ENCODE data around the gene RBM15B.

GRCh38 chr3:51355891-51356578, 35.0 kb upstream of the RBM15B start:
- TF ChIP-seq POLR2A (IDR thresholded peaks at IDR 0.05): no peak
- TF ChIP-seq, protein P1, sequence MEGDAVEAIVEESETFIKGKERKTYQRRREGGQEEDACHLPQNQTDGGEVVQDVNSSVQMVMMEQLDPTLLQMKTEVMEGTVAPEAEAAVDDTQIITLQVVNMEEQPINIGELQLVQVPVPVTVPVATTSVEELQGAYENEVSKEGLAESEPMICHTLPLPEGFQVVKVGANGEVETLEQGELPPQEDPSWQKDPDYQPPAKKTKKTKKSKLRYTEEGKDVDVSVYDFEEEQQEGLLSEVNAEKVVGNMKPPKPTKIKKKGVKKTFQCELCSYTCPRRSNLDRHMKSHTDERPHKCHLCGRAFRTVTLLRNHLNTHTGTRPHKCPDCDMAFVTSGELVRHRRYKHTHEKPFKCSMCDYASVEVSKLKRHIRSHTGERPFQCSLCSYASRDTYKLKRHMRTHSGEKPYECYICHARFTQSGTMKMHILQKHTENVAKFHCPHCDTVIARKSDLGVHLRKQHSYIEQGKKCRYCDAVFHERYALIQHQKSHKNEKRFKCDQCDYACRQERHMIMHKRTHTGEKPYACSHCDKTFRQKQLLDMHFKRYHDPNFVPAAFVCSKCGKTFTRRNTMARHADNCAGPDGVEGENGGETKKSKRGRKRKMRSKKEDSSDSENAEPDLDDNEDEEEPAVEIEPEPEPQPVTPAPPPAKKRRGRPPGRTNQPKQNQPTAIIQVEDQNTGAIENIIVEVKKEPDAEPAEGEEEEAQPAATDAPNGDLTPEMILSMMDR (IDR thresholded peaks at IDR 0.05): no peak

Data from lower leg skin (tissue), 3 donors.